Motor neuron (in vitro differentiated cells): ENCODE results near the gene SIM2. TPM values are rescaled to one million over a fixed set of nuclear protein-coding genes. Genes with fewer than 3 reads are reported as not detected.

Source experiments
- ATAC-seq, 8 experiments: fragments of 200-7000 bp; cut with Tn5 transposase; replicated peaks in 6 of 8; 2 replicates each; pipeline ENCODE4 v1.8.0; 2021; ENCODE audit warnings: mild to moderate bottlenecking in 8 of 8, moderate library complexity in 8 of 8
- H3K27ac ChIP-seq, 2 donors: fragments of 250-450 bp; sonication (Bioruptor Pico); 2 replicates each; pipeline ENCODE4 v1.9.0; 2021; ENCODE audit warnings: antibody characterized with exemption in 2 of 2, mild to moderate bottlenecking in 2 of 2, moderate library complexity in 1 of 2
- H3K4me1 ChIP-seq, 2 donors: fragments of 250-450 bp; sonication (Bioruptor Pico); replicated peaks in 1 of 2; 2 replicates each; pipeline ENCODE4 v1.6.1; 2021; ENCODE audit warnings: antibody characterized with exemption in 2 of 2, mild to moderate bottlenecking in 2 of 2, moderate library complexity in 1 of 2
- H3K4me3 ChIP-seq, 5 donors: fragments of 250-450 bp; sonication (Bioruptor Pico); 2 replicates each; pipeline ENCODE4 v1.9.0; 2021; ENCODE audit warnings: antibody characterized with exemption in 5 of 5, mild to moderate bottlenecking in 5 of 5, moderate library complexity in 4 of 5
- WGBS, 10 experiments: fragments of 450-650 bp; shearing (Covaris generic); methylation state at CpG; one replicate each; pipeline ENCODE4 v1.0.0; 2022; 5-methylcytosine and 5-hydroxymethylcytosine counted together
- in situ Hi-C, 9 experiments: fragments of 400-800 bp; cut with MboI; loops; one replicate each; pipeline ENCODE4 v1.15.0; 2021; ENCODE audit warnings: low sequenced_read_pairs in 9 of 9, low pct_unique_long_range_greater_than_20kb in 2 of 9; ENCODE audit not compliant: unreplicated experiment in 9 of 9
- total RNA-seq, 8 experiments: library from RNA; unstranded; fragments of 300-600 nt; gene quantifications; 2 replicates each; pipeline versions ENCODE4 v1.2.3 to v1.2.4, GENCODE V29; 2022

SIM2 gene
- total RNA-seq, 8 experiments from 2014 or later: 0.36 to 9.5 (median 1.1) TPM

- in situ Hi-C loops: no loop called here
- 0 to 36% (median 8%) methylated on average over 1 to 16 of the region's 49 CpGs; no CpG with 5 or more reads in 2 of the 10 experiments for WGBS, 10 experiments
- Histone ChIP-seq H3K4me3 (no peak overlapping the region), H3K4me1 (peaks cover 7 to 22% of the 10 kb centered on the region in 2 donors), H3K27ac (no peak overlapping the region)
- ATAC-seq: no peak
Observed at GRCh38 chr21:36704281-36704957, 5.5 kb downstream of the SIM2 start.

GRCh38 chr21:36704958-36705678 is 6.2 kb downstream of the SIM2 start:
- peak in 1 of 8 experiments; percentile 5 for ATAC-seq
- H3K4me3 ChIP-seq: no peak overlapping the region
- WGBS, 10 experiments: 0% methylated on average over 1 to 6 of the region's 39 CpGs; no CpG with 5 or more reads in 8 of the 10 experiments
- H3K4me1 ChIP-seq: peaks cover 7 to 17% of the 10 kb centered on the region in 2 donors
- in situ Hi-C loops: no loop called here
- H3K27ac ChIP-seq: no peak overlapping the region

- Histone ChIP-seq H3K4me1 (peaks cover 7 to 21% of the 10 kb centered on the region in 2 donors), H3K4me3 (no peak overlapping the region), H3K27ac (no peak overlapping the region)
- 0 to 37% (median 20%) methylated on average over 1 to 11 of the region's 22 CpGs; no CpG with 5 or more reads in 4 of the 10 experiments for WGBS, 10 experiments
- in situ Hi-C loops: no loop called here
- no peak for ATAC-seq
Observed at GRCh38 chr21:36705679-36706481, 7.0 kb downstream of the SIM2 start.

GRCh38 chr21:36706482-36706852 is 7.6 kb downstream of the SIM2 start:
- H3K4me3 ChIP-seq: no peak overlapping the region
- in situ Hi-C loops: no loop called here

GRCh38 chr21:36706951-36707762 is 8.2 kb downstream of the SIM2 start:
- 5 to 51% (median 19%) methylated on average over 5 to 13 of the region's 32 CpGs; no CpG with 5 or more reads in 2 of the 10 experiments for WGBS, 10 experiments

More at GRCh38 chr21:36706482-36706852, 7.6 kb downstream of the SIM2 start:
- Histone ChIP-seq H3K27ac (no peak overlapping the region), H3K4me1 (peaks cover 7 to 21% of the 10 kb centered on the region in 2 donors)
- WGBS, 10 experiments: 12 to 58% (median 34%) methylated on average over 3 to 10 of the region's 13 CpGs; no CpG with 5 or more reads in 3 of the 10 experiments
- ATAC-seq: no peak

GRCh38 chr21:36707763-36708285 is 8.9 kb downstream of the SIM2 start:
- in situ Hi-C loops: no loop called here
- H3K4me3 ChIP-seq: no peak overlapping the region
- peaks cover 7 to 21% of the 10 kb centered on the region in 2 donors for H3K4me1 ChIP-seq
- ATAC-seq: peak in 1 of 8 experiments; percentile 16
- 0 to 5% (median 1%) methylated on average over 2 to 8 of the region's 53 CpGs; no CpG with 5 or more reads in 6 of the 10 experiments for WGBS, 10 experiments
- no peak overlapping the region for H3K27ac ChIP-seq

More at GRCh38 chr21:36706951-36707762, 8.2 kb downstream of the SIM2 start:
- no peak for ATAC-seq
- Histone ChIP-seq H3K27ac (no peak overlapping the region), H3K4me3 (no peak overlapping the region), H3K4me1 (peaks cover 7 to 21% of the 10 kb centered on the region in 2 donors)
- in situ Hi-C loops: no loop called here

- 10 to 25% (median 19%) methylated on average over 4 to 10 of the region's 44 CpGs; no CpG with 5 or more reads in 5 of the 10 experiments for WGBS, 10 experiments
- Histone ChIP-seq H3K4me3 (no peak overlapping the region), H3K4me1 (peaks cover 7 to 21% of the 10 kb centered on the region in 2 donors), H3K27ac (no peak overlapping the region)
- in situ Hi-C loops: no loop called here
- peak in 3 of 8 experiments; percentile 7 to 17 (median 9) for ATAC-seq
Observed at GRCh38 chr21:36708286-36709029, 9.5 kb downstream of the SIM2 start.

- Histone ChIP-seq H3K4me1 (peaks cover 7 to 21% of the 10 kb centered on the region in 2 donors), H3K27ac (no peak overlapping the region), H3K4me3 (no peak overlapping the region)
- WGBS, 10 experiments: 7 to 48% (median 28%) methylated on average over 3 to 9 of the region's 55 CpGs; no CpG with 5 or more reads in 5 of the 10 experiments
- ATAC-seq: peak in 4 of 8 experiments; percentile 6 to 21 (median 14)
- in situ Hi-C loops: no loop called here
Observed at GRCh38 chr21:36709030-36709867, 10.3 kb downstream of the SIM2 start.

GRCh38 chr21:36709868-36710728 is 11.2 kb downstream of the SIM2 start:
- peak in 2 of 8 experiments; percentile 39 to 47 for ATAC-seq
- Histone ChIP-seq H3K4me1 (peaks cover 7 to 12% of the 10 kb centered on the region in 2 donors), H3K4me3 (peak overlapping the region in 1 of 5 donors; percentile 4), H3K27ac (no peak overlapping the region)
- WGBS, 10 experiments: 0 to 60% (median 22%) methylated on average over 1 to 29 of the region's 38 CpGs; no CpG with 5 or more reads in 3 of the 10 experiments
- in situ Hi-C loops: no loop called here

- peaks cover 7 to 10% of the 10 kb centered on the region in 2 donors for H3K4me1 ChIP-seq
- H3K4me3 ChIP-seq: no peak overlapping the region
- WGBS, 10 experiments: 0 to 36% (median 13%) methylated on average over 3 to 10 of the region's 13 CpGs
- H3K27ac ChIP-seq: no peak overlapping the region
- peak in 2 of 8 experiments; percentile 56 to 73 for ATAC-seq
- in situ Hi-C loops: no loop called here
Observed at GRCh38 chr21:36710729-36711048, 11.8 kb downstream of the SIM2 start.
